HG02759 (cell line): ENCODE results near the gene OR5M3.

Source experiments
- ATAC-seq: cut with Tn5 transposase; IDR thresholded peaks from one replicate; pipeline ENCODE4 v1.9.1; 2021; ENCODE audit warnings: mild to moderate bottlenecking, moderate library complexity; ENCODE audit not compliant: unreplicated experiment

The OR5M3 gene

DNA sequence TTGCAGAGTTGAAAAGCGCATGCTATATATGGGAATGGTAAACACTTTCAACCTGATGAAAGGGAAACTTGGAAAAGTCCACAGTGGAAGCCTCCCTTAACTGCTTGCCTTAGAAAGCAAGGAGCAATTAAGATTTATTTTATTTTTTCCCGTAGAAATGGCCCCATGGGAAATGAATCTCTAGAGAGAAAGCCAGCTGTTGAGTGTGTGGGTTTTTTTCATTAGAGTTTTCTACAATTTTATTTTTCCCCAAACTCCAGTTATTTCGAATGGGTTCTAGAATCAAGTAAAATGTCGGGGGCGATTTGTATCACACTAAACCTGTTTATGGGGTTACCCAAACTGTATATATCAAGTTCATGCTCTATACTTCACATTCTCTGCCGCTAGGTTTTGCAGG is at the start of gene OR5M3:
TSS of gene OR5M3 (minus strand) at position 101 of the 400 bp plus-strand sequence. CDS start 2,855 bp downstream, outside the sequence.
- no peak for ATAC-seq

DNA sequence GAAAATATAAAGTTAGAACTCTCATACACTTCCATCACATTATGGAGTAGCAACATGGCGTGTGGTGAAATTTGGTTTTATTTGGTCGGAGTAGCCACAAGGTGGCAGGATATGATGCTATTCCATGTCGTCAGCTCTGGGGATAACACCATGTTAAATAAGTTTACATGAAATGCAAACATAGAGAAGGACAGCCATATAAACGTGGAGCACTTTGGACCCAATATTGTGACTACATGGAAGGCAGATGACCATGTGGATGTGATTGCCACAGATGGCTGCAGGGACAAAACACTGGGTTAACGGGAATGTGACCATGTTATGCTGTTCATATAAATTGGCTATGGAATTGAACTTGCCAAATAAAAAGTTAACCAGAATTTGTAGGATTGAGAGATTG is 48.9 kb upstream of the OR5M3 start:
- ATAC-seq: no peak

DNA sequence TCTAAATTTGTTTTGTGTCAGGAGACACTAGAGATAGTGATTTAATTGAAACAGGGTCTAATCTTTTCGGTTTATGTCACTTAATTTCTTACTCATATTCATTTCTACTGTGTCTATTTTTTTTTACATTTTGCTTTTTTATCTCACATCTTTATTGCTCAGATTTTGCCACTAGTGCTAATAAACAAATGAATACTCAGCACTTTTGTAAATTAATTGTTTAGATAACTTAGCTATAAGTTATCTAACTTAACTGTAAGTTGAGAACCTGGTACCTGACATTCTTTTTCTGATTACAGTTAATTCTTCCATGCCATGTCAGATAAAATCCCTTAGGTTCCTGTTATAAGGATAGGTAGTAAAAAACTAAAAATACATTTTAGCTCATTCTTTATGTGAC is 40.1 kb upstream of the OR5M3 start:
- ATAC-seq: no peak

DNA sequence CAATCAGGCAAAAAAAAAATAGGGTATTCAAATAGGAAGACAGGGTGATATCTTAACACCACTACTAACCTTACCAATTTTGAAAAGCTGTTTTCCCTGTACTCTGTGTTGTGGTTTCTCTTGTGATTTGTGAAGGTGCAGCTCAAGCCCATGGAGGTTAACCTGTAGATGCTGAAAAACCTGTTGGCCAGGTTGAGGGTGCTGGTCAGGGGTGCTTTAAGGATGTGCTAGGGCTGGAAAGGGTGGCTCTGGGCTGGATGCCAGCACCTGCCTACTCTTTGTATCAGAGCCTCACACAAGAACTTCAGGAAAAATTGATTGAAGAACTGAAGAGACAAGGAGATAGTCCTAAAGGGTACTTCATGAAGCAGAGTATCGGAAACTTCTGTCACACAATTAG is 36.3 kb upstream of the OR5M3 start:
- ATAC-seq: no peak

DNA sequence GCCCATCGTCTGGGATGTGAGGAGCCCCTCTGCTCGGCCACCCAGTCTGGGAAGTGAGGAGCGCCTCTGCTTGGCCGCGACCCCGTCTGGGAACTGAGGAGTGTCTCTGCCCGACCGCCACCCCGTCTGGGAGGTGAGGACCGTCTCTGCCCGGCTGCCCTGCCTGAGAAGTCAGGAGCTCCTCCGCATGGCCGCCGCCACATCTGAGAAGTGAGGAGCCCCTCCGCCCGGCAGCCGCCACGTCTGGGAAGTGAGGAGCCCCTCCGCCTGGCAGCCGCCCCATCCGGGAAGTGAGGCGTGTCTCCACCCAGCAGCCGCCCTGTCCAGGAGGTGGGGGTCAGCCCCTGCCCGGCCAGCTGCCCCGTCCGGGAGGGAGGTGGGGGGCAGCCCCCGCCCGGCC is 23.9 kb upstream of the OR5M3 start:
- ATAC-seq: no peak

DNA sequence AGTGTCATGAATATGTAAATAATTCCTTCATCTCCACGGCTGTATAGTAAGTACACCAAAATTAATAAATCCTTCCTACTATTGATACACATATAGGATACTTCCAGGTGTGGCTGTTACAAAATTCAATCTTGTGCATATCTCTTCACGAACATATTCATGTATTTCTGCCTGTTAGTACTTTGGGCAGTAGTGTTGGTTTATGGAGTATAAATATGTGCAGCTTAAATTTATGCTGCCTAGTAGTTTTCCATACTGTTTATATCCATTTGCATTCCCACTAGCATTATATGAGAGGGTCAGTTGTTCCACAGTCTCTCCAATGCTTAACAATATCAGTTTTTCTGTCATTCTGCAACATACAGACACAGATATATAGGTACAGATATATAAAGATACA is 22.0 kb upstream of the OR5M3 start:
- no peak for ATAC-seq

DNA sequence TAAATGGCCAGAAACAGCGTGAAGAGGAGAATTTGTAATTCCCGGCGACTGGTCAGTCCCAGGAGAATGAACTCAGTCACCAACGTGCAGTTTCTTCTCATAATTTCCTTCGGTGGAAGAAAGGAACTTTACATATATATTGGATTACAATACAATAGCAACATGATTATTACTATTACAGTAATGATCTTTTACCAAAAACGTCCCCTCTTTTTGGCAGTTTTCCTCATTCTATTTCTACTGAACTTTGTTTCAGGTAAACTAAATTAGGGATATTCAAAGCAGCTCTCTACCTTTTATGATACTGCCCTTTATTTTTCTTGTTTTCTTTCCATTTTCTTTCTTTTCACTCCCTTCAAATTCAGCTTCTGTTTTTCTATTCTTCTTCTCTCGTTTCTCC is 18.1 kb upstream of the OR5M3 start, which contains the start of gene OR5M8:
TSS of gene OR5M8 (minus strand) at position 101 of the 400 bp plus-strand sequence. CDS start at position 101, 0 bp downstream.
- ATAC-seq: no peak

DNA sequence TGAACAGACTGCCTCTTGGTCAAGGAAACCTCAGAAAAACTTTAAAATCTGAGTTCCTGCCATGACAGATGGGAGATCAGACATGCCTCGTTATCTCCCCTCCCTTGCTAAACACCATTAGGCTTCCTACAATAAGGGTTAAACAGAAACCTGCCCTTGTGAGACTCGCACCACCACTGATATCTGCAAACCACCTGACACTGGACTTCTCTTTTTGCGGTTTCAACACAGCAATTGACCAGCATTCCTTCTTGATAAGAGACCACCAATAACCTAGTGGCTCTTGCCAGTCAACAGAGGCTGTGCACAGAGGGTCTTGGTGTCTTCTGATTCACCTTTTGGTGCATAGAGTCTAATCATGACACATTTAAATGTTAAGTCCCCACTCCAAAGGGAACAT is 13.6 kb upstream of the OR5M3 start:
- ATAC-seq: no peak

DNA sequence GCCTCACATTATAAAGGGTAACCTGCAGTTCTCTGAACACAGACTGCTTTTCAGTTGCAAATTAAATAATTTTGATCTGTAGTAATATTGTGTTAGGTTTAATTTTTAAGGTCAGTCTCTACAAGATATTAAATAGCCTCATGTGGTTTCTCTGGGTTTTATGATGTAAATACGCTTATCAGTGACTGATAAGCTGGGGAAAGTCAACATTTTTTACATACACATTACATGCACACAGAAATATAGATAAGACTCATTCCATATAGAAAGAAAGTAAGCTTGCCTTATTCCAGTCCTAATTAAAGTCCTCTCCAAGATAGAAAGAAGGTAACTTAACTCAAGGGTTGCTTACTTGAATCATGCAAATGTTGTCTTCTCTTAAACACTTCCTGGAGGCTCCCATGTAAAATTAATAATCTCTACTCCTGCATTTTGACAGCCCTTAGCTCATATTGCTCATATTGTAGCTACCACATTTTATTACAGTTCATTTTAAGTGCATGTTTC is 1.6 kb upstream of the OR5M3 start:
- no peak for ATAC-seq

DNA sequence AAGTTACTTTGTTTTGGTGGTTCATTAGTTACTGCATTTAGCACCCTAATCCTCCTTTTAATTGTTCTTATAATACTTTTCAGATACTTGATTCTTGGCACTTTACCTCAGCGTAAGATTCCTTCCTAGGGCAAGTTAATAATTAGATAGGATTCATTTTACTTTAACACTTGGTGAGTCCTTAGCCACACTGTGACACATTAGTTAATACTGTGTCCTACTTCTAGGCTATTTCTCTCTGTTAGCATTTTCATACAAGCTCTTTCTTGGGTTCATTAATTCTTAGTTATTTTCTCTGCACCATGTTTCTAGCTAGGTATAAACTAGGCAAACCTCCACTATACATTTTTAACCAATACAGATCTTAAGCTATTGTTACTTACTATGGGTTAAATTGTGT is 16.1 kb downstream of the OR5M3 start:
- ATAC-seq: no peak

DNA sequence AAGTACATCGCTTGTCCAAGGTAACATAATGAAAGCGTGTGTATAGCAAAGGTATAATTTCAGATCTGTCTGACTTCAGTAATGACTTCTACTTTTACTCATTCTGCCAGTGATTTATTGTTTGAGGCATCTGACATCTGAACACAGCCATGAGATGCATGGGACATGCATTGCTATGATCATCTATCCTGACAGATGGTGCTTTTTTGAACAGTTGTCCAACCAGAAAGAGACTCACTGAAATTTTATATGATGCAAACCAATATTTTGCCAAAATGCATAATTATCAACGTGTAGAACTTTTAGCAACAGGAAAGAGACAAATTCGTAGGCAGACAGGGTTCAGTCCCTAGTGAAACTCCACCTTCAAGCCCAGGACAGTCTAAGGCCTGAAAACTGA is 19.6 kb downstream of the OR5M3 start:
- ATAC-seq: no peak
